A204.1 (cell line): Measurements from ENCODE around the gene SPRY2.
"Not testable (repeated sequence)": the region's sequence is repeated elsewhere in the genome, so short reads cannot be mapped to it uniquely, and the experiment has no call there.

Experiments
- FAIRE-seq: peaks from 2 replicates; lab custom pipeline; 2012; peaks lifted over from hg19 to GRCh38; lab: Jason Lieb, UNC

Gene SPRY2, protein sequence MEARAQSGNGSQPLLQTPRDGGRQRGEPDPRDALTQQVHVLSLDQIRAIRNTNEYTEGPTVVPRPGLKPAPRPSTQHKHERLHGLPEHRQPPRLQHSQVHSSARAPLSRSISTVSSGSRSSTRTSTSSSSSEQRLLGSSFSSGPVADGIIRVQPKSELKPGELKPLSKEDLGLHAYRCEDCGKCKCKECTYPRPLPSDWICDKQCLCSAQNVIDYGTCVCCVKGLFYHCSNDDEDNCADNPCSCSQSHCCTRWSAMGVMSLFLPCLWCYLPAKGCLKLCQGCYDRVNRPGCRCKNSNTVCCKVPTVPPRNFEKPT

DNA sequence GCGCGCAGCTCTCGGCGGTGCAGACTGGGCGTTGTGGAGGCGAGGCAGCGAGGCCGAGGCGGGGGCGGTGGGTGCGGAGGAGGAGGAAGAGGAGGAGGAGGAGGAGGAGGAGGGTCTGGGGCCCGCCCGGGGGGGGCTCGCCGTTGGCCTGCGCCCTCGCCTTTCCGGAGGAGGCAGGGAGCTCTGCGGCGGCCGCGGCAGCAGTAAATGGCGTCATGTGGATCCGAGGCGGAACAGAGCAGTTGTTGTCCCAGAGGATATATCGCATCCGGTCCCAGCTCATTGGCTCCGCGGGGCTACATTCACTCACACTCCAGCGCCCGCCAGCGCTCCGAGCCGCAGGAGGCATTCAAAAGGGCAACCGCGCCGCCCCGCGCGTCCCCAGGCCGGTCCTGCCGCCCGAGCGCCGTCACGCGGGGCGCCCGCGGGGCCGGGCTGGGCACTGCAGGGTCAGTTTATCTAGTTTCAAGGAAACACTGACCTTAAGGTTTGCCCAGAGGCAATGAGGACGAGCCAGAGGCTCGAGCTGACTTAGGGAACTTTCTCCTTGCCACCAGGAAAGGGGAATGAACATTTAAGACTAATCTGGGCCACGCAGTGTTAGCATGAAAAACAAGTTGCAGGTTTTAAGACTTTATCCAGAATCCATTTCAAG, at the start of gene SPRY2:
Gene SPRY2 (minus strand): TSS at position 26 of the 655 bp plus-strand sequence. CDS start 3,421 bp downstream, outside the sequence.
- no peak for FAIRE-seq

DNA sequence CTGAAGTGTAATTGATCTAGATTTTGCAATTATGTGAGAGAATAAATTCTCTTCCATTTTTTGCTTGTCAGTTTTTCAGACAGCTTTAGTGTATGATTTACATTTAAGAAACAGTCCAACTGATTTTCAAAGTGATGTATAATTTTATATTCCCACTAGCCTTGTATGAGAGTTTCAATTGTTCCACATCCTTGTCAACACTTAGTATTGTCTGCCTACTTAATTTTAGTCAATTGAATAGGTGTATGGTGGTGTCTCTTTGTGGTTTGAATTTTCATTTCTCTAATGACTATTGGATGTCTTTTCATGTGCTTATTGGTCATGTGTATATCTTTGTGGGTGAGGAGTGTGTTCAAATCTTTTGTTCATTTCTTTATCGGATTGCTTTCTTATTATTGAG, 49.4 kb upstream of the SPRY2 start:
- FAIRE-seq = no peak

DNA sequence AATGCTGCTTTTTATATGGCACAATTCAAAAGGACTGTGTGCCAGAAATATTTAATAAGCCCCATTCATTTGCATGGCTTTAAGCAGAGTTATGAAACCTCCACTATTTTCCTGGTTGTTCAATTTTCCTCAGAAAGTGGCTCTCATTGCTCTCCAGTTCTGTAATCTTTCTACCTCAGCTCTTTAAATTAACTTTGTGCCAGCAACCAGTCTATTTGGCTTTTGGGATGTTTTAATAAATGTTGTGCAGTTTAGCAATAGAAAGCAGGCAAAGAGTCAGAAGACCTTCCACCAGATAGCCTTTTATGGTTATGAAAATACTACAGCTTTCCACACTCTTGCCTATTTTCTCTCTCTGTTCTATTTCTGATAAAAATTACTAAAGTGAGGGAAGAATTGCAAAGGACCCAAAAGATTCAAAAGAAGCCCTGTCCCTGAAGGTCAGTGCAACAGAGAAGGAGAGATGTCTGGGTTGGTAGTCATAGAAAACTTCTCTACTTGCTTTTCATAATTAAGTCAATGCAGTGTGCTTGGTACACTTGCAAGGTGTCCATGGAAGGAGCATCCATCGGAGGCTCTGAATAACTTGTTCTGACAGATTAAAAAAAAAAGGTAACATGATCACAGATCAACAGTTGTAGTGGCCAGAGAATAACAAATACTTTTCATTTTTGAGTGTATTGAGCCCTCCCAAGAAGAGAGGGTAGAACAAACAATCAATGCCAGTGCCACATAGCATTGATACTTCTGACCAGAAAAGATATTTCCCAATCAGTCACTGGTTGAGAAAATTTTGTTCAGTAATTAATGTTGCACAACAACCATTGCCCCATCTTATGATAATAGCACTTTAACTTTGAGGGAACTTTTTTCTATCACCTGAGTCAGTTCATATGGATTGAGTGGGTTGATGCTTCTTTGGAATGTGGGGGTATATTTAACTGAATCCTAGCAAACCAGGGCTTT, 48.4 kb upstream of the SPRY2 start:
- no peak for FAIRE-seq

GRCh38 chr13:80388506-80388905, 47.6 kb upstream of the SPRY2 start:
- no peak for FAIRE-seq

DNA sequence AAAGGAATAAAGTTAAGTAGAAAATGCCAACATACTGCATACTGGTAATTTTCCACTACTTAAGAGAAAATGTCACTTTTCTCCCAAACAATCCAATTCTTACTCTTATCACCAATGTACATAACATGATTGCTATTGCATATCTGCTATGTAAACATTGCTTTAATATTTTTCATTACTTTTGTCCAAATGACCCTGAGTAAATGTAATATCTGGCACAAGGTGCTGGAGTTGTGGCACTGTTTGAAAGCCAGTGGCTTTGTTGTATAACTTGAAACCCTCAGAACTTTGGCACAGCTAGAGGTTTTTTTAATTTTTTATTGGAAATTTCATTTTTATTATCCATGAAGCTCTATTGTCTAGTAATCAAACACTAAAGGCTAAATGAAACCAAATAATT, 45.7 kb upstream of the SPRY2 start:
- FAIRE-seq = no peak

DNA sequence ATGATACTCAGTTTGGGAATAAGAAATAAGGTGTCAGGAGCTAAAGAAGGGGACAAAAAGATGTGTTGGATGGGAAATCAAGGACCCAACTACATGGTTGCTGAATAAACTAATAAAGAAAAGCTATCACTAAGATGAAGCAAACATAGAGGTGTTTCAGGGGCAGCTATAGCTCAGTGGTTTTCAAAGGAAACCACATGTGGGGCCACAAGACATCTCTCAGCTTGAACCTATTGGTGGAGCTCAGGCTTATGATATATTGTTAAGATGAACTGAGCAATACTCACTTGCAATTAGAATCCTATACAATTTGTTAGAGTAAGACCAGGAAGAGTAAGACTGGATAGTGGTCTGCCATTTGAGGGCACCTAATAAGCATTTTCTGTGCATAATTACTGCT, 45.1 kb upstream of the SPRY2 start:
- FAIRE-seq = no peak

DNA sequence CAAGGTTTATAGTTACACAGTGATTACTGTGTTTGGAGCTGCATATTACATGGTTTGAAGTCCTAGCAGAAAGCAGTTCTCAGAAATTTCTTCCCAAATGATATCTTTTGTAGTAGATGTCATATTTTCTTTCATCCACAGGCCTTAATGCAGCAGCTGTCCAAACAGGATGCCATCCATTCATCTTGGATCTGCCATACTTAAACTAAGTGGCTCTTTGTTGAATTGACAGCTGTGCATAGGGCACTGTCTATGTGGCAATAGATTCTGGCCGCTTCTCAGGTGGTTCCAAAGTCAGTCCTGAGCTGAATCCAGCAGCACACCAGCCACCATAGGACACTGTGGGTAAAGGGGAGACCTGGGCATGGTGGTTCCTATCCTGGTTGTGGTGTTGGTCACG, 41.6 kb upstream of the SPRY2 start:
- FAIRE-seq = no peak

DNA sequence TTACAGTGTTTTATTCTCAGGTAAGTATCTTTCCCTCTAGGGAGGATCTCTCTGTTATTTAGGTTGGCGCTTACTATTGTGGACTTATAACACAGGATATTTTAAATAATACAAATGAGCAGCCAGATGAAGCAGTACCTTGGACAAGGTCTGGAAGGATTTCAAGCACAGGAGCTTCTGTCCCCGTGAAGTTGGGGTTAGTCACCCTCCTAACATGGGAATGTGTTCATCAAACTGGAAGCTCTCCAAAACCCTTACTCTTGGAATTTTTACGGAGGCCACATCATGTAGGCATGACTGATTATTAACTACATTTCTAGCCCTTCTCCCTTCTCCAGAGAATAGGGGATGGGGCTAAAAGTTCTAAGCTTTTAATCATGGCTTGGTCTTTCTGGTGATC, 38.3 kb upstream of the SPRY2 start:
- no peak for FAIRE-seq

- no peak for FAIRE-seq
Observed at GRCh38 chr13:80376554-80376953, 35.6 kb upstream of the SPRY2 start.

DNA sequence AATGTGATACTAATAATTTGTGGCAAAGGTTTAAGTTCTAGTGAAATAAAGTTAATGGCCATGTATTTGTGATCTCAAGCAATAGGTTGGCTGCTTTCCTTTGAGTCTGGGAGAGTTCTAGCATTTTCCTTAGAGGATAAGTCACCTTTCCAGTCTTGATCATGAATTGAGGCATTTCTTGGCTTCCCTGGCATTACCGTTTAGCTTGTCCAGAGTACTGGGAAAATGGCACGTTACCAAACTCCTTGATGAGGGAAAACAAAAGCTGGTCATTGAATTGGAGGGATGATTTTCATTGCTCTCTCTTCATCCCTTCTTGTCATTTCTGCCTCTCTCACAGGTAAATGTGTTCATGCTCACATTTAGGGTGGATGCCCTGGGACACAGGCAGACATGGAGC, 34.0 kb upstream of the SPRY2 start:
- FAIRE-seq = no peak

DNA sequence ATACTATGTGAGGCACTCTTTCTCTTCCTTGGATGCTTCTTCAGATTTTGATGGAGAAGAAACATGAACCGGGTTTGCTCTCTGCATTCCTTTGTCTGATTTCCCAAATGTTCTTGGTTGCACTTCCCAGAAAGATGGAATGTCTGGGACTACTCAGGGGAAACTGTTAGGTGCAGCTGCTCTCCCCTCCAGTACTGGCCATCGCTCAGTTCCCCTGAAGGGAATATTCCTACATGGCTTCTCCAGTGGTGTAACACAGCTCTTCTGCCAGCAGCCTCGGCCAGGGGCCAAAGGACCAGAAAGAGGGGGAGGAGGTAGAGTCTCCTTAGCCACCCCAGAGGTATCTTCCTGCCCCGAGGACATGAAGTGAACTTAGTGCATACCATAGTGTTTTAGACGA, 33.5 kb upstream of the SPRY2 start:
- no peak for FAIRE-seq

GRCh38 chr13:80371840-80372509, 31.0 kb upstream of the SPRY2 start:
- no peak for FAIRE-seq

DNA sequence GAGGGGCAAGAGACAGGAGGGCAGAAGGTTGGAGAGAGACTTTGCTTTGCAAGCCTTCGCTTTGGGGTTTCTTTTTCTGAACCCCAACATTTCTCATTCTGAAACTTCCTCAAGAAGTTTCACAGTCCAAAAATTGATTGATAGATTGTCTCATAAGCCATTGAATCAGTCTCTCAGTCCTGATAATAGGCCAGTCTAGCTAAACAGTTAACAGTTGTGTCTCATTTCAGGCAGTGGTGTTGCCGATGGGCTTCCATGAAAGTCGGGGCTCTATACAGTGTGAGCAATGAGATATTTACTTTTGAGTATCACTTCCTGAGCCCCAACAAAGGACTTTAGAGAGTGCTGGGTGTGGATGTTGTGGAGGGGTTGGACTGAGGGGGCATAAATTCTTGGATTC, 26.5 kb upstream of the SPRY2 start:
- FAIRE-seq = no peak

DNA sequence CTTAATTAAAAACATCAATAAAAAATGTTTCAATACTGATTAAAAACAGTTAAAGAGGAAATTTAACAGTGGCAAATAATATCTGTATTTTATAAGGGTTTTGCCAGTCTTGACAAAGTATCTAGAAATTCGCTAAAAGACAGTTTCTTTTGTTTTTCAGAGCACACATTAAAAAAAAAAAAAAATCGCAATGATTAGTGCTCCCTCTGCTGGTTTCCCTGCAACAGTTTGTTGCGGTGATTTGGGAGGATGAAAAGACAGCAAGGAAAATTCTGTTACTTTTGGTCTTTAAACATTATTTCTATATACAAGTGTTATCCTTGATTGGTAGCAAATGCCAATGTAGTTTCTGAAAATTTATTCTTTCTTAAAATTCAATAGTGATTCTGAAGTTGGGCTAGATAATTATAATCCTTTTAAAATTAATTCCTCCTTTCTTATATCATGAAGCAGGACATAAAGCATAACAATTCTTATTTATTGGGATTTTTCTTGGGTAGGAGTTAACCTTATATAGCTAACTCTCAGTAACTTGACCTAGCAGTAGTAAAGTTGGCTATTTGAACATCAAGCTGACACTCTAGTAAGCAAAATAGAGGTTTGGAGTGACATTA, 23.1 kb upstream of the SPRY2 start:
- FAIRE-seq = peak; percentile 93

GRCh38 chr13:80362481-80362880, 21.6 kb upstream of the SPRY2 start:
- FAIRE-seq = no peak

DNA sequence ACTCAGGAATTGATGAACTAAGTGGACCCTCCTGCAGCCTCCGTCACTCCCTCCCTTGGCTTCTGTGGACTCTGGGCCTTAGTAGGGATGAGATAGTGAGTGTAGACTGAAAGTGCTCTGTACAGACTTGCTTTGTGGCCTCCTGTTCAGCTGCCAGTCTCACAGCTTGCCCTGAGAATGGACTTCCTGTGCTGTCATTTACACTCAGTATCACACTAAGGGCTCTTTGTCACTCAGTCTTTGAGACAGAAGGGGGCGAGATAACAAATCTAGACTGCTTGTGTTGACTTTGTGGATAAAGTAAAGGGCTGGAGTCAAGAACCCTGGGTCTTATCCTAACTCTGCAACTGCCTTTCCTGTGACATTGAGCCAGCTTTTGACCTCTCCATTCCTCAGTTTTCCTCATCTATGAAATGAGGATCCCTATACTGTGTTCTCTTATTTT, 21.0 kb upstream of the SPRY2 start:
- no peak for FAIRE-seq

- no peak for FAIRE-seq
Observed at GRCh38 chr13:80361298-80361697, 20.4 kb upstream of the SPRY2 start.

DNA sequence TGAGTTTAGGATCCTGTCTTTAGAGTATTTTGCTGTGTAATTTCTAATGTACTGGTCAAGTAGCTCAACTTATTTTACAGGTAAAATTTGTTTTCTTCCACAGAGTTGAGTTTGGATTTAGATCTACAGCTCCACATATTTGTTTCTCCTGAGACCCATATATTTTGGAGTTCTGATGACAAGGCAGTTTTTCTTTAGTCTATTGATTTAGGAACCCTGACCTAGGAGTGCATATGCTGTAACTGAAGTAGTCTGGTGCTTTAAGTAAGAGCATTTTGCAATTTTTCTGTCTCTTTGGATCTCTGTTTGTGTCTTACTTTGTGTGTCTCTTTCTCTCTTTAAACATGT, 19.5 kb upstream of the SPRY2 start:
- FAIRE-seq = no peak

- FAIRE-seq = no peak
Observed at GRCh38 chr13:80359778-80360452, 19.0 kb upstream of the SPRY2 start.

DNA sequence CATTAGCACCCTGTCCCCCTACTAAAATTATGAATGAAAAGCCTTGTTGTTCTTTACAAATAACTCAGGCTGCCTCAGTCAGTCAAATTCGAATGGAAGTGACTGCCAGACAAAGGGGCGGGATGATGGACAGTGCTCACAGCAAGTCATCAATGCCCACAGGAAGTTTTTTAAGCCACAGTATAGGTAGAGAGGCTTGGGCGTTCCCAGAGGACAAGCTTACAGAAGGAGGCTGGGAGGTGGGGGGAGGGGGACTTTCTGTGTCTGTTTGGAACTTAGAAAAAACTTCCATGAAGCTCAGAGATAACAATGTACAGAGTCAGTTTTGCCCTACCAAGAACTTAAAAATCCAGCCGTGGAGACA, 18.5 kb upstream of the SPRY2 start:
- FAIRE-seq = no peak

DNA sequence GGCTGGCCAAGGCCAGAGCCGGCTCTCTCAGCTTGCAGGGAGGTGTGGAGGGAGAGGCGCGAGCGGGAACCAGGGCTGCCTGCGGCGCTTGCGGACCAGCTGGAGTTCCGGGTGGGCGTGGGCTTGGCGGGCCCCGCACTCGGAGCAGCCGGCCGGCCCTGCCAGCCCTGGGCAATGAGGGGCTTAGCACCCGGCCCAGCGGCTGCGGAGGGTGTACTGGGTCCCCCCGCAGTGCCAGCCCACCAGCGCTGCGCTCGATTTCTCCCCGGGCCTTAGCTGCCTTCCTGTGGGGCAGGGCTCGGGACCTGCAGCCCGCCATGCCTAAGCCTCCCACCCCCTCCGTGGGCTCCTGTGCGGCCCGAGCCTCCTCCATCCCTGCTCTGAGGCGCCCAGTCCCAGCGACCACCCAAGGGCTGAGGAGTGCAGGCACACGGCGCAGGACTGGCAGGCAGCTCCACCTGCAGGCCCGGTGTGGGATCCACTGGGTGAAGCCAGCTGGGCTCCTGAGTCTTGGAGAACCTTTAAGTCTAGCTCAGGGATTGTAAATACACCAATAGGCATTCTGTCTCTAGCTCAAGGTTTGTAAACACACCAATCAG, 14.7 kb upstream of the SPRY2 start:
- not testable (repeated sequence) for FAIRE-seq
